ENCODE data around the gene CADPS. TPM values are rescaled to one million over a fixed set of nuclear protein-coding genes. Genes with fewer than 3 reads are reported as not detected.

The CADPS gene
- total and polyA plus RNA-seq, 2 experiments from 2014 or later: 2.8 to 8.1 TPM

GRCh38 chr3:62405566-62405965, 469.6 kb downstream of the CADPS start:
- Histone ChIP-seq H3K9me3 (ENCODE audit: low read depth) (no peaks in the 10 kb centered on the region), H3K27ac (no peak overlapping the region)

GRCh38 chr3:62405135-62405534, 470.1 kb downstream of the CADPS start:
- Histone ChIP-seq H3K4me2 (no peak overlapping the region), H3K79me2 (no peaks in the 10 kb centered on the region), H2AFZ (no peak overlapping the region), H3K27me3 (peaks cover 13% of the 10 kb centered on the region), H3K9me2 (replicated peaks; ENCODE audit: insufficient read depth) (no peaks in the 10 kb centered on the region), H3K9me3 (ENCODE audit: low read depth) (no peaks in the 10 kb centered on the region), H3K36me3 (replicated peaks; ENCODE audit: insufficient read depth, low read depth) (no peaks in the 10 kb centered on the region), H4K20me1 (ENCODE audit: insufficient read depth, poor library complexity, severe bottlenecking) (no peaks in the 10 kb centered on the region), H3K27ac (no peak overlapping the region), H3K4me3 (no peak overlapping the region), H3K4me1 (ENCODE audit: insufficient read depth) (no peaks in the 10 kb centered on the region)
- 92% methylated on average over 6 of the region's 6 CpGs for WGBS (ENCODE audit: low lambda C conversion rate, missing lambda C conversion rate)
- TF ChIP-seq EZH2phosphoT487 (IDR thresholded peaks at IDR 0.05; ENCODE audit: low read depth, severe bottlenecking, unreplicated experiment): no peak
- no peak for TF ChIP-seq CTCF (IDR thresholded peaks at IDR 0.05; ENCODE audit: poor library complexity)
- TF ChIP-seq EZH2 (IDR thresholded peaks at IDR 0.05; ENCODE audit: borderline replicate concordance): no peak
- no peak for DNase-seq (ENCODE audit: low spot score)

More at GRCh38 chr3:62405566-62405965, 469.6 kb downstream of the CADPS start:
- Histone ChIP-seq H3K79me2 (no peaks in the 10 kb centered on the region), H2AFZ (no peak overlapping the region), H3K9me2 (replicated peaks; ENCODE audit: insufficient read depth) (no peaks in the 10 kb centered on the region), H4K20me1 (ENCODE audit: insufficient read depth, poor library complexity, severe bottlenecking) (no peaks in the 10 kb centered on the region), H3K4me3 (no peak overlapping the region), H3K36me3 (replicated peaks; ENCODE audit: insufficient read depth, low read depth) (no peaks in the 10 kb centered on the region), H3K27me3 (peaks cover 13% of the 10 kb centered on the region), H3K4me2 (no peak overlapping the region), H3K4me1 (ENCODE audit: insufficient read depth) (no peaks in the 10 kb centered on the region)
- no peak for DNase-seq (ENCODE audit: low spot score)
- 92% methylated on average over 6 of the region's 6 CpGs for WGBS (ENCODE audit: low lambda C conversion rate, missing lambda C conversion rate)
- no peak for TF ChIP-seq EZH2phosphoT487 (IDR thresholded peaks at IDR 0.05; ENCODE audit: low read depth, severe bottlenecking, unreplicated experiment)

GRCh38 chr3:62404321-62404720, 470.9 kb downstream of the CADPS start:
- WGBS (ENCODE audit: low lambda C conversion rate, missing lambda C conversion rate): 93% methylated on average over 8 of the region's 8 CpGs
- TF ChIP-seq EZH2phosphoT487 (IDR thresholded peaks at IDR 0.05; ENCODE audit: low read depth, severe bottlenecking, unreplicated experiment) (no peak), EZH2 (IDR thresholded peaks at IDR 0.05; ENCODE audit: borderline replicate concordance) (no peak), CTCF (IDR thresholded peaks at IDR 0.05; ENCODE audit: poor library complexity) (no peak)
- Histone ChIP-seq H3K4me2 (no peak overlapping the region), H3K27me3 (peaks cover 13% of the 10 kb centered on the region), H3K27ac (no peak overlapping the region), H2AFZ (no peak overlapping the region), H3K9me2 (replicated peaks; ENCODE audit: insufficient read depth) (no peaks in the 10 kb centered on the region), H3K79me2 (no peaks in the 10 kb centered on the region), H3K4me3 (no peak overlapping the region), H3K36me3 (replicated peaks; ENCODE audit: insufficient read depth, low read depth) (no peaks in the 10 kb centered on the region), H3K9me3 (ENCODE audit: low read depth) (no peaks in the 10 kb centered on the region), H4K20me1 (ENCODE audit: insufficient read depth, poor library complexity, severe bottlenecking) (no peaks in the 10 kb centered on the region), H3K4me1 (ENCODE audit: insufficient read depth) (no peaks in the 10 kb centered on the region)
- no peak for DNase-seq (ENCODE audit: low spot score)

- Histone ChIP-seq H3K79me2 (no peaks in the 10 kb centered on the region), H3K27me3 (peaks cover 13% of the 10 kb centered on the region), H3K4me3 (no peak overlapping the region), H3K4me2 (no peak overlapping the region), H3K9me2 (replicated peaks; ENCODE audit: insufficient read depth) (no peaks in the 10 kb centered on the region), H3K4me1 (ENCODE audit: insufficient read depth) (no peaks in the 10 kb centered on the region), H2AFZ (no peak overlapping the region), H3K36me3 (replicated peaks; ENCODE audit: insufficient read depth, low read depth) (no peaks in the 10 kb centered on the region), H3K27ac (no peak overlapping the region), H4K20me1 (ENCODE audit: insufficient read depth, poor library complexity, severe bottlenecking) (no peaks in the 10 kb centered on the region), H3K9me3 (ENCODE audit: low read depth) (no peaks in the 10 kb centered on the region)
- WGBS (ENCODE audit: low lambda C conversion rate, missing lambda C conversion rate): 95% methylated on average over 3 of the region's 3 CpGs
- DNase-seq (ENCODE audit: low spot score): no peak
- TF ChIP-seq EZH2phosphoT487 (IDR thresholded peaks at IDR 0.05; ENCODE audit: low read depth, severe bottlenecking, unreplicated experiment): no peak
- TF ChIP-seq CTCF (IDR thresholded peaks at IDR 0.05; ENCODE audit: poor library complexity): no peak
- TF ChIP-seq EZH2 (IDR thresholded peaks at IDR 0.05; ENCODE audit: borderline replicate concordance): no peak
These were observed 471.5 kb downstream of the CADPS start for GRCh38 chr3:62403765-62404164.

Data from hepatocyte (in vitro differentiated cells).